SU-DHL-6 (cell line): ENCODE data around the gene PSMA6.
A peak's percentile ranks its signal among the peaks of the same experiment; 100 is the strongest.

ENCODE experiments used
- H2AFZ ChIP-seq: fragments of 200-600 bp; sonication (generic); 2 replicates; pipeline ENCODE4 v1.6.1; 2014; ENCODE audit warnings: low read depth, mild to moderate bottlenecking, moderate library complexity, mixed read lengths, antibody characterized with exemption, low read length; ENCODE audit not compliant: severe bottlenecking
- H3F3A ChIP-seq: fragments of 200-600 bp; shearing (Covaris generic); 2 replicates; pipeline ENCODE4 v1.6.0; 2016; ENCODE audit warnings: antibody characterized with exemption, mild to moderate bottlenecking; ENCODE audit not compliant: insufficient read depth
- H3K27ac ChIP-seq: fragments of 200-600 bp; sonication (generic); 2 replicates; pipeline ENCODE4 v1.5.1; 2016; ENCODE audit warnings: low read depth, mild to moderate bottlenecking, low read length, moderate library complexity, mixed read lengths
- H3K27me3 ChIP-seq: fragments of 200-600 bp; sonication (generic), shearing (Covaris generic); 2 replicates; pipeline ENCODE4 v1.6.0; 2014; ENCODE audit warnings: mild to moderate bottlenecking, low read length
- H3K36me3 ChIP-seq: fragments of 200-600 bp; sonication (generic); 2 replicates; pipeline ENCODE4 v1.6.1; 2014; ENCODE audit warnings: mild to moderate bottlenecking, low read length, mixed read lengths
- H3K4me2 ChIP-seq: fragments of 300-600, 200-600 bp; shearing (Covaris generic), sonication (generic); 2 replicates; pipeline ENCODE4 v1.6.0; 2014; ENCODE audit warnings: low read length, low read depth, mild to moderate bottlenecking; ENCODE audit not compliant: poor library complexity, severe bottlenecking
- H3K4me3 ChIP-seq: fragments of 200-600 bp; sonication (generic); 2 replicates; pipeline ENCODE4 v1.5.1; 2014; ENCODE audit warnings: antibody characterized with exemption, low read length, mild to moderate bottlenecking, mixed read lengths; ENCODE audit not compliant: insufficient read depth, poor library complexity, severe bottlenecking
- H3K79me2 ChIP-seq: fragments of 200-600 bp; sonication (generic); 2 replicates; pipeline ENCODE4 v1.6.1; 2014; ENCODE audit warnings: mild to moderate bottlenecking, low read length, moderate library complexity; ENCODE audit not compliant: insufficient read depth
- H3K9ac ChIP-seq: fragments of 200-600 bp; sonication (generic); 2 replicates; pipeline ENCODE4 v1.7.0; 2014; ENCODE audit warnings: mild to moderate bottlenecking, low read length
- H3K9me2 ChIP-seq: fragments of 200-600 bp; sonication (generic); replicated peaks from 2 replicates; pipeline ENCODE4 v1.6.1; 2014; ENCODE audit warnings: low read length; ENCODE audit not compliant: insufficient read depth
- H3K9me3 ChIP-seq: fragments of 200-600 bp; sonication (generic); 2 replicates; pipeline ENCODE4 v1.6.1; 2014; ENCODE audit warnings: low read length, mixed read lengths; ENCODE audit not compliant: insufficient read depth
- H4K20me1 ChIP-seq: fragments of 200-600 bp; sonication (generic); 2 replicates; pipeline ENCODE4 v1.6.1; 2014; ENCODE audit warnings: low read depth, mild to moderate bottlenecking, antibody characterized with exemption, low read length, moderate library complexity, mixed read lengths
- CTCF ChIP-seq: fragments of 200-600 bp; sonication (generic); IDR thresholded peaks from one replicate; pipeline ENCODE4 v1.5.1; 2017; ENCODE audit warnings: antibody characterized with exemption, mild to moderate bottlenecking, low read length, moderate library complexity; ENCODE audit not compliant: insufficient read depth, poor library complexity, severe bottlenecking
- EZH2phosphoT487 ChIP-seq: fragments of 200-600 bp; sonication (generic), shearing (Covaris generic); conservative IDR thresholded peaks from 2 replicates; pipeline ENCODE4 v1.6.1; 2018; ENCODE audit warnings: mild to moderate bottlenecking, antibody characterized with exemption, low read length, moderate library complexity, mixed read lengths

The PSMA6 gene

GRCh38 chr14:35284506-35284905 lies 7.7 kb upstream of the PSMA6 start:
- Histone ChIP-seq H3K27me3 (no peaks in the 10 kb centered on the region), H3K4me3 (no peak overlapping the region), H3K4me2 (peak overlapping the region; percentile 59), H3K27ac (peak overlapping the region; percentile 89), H3F3A (peaks cover 34% of the 10 kb centered on the region), H3K9ac (no peak overlapping the region), H3K36me3 (no peaks in the 10 kb centered on the region), H4K20me1 (no peaks in the 10 kb centered on the region), H3K9me2 (no peaks in the 10 kb centered on the region), H3K9me3 (no peaks in the 10 kb centered on the region), H2AFZ (no peak overlapping the region), H3K79me2 (no peaks in the 10 kb centered on the region)
- TF ChIP-seq CTCF = no peak
- TF ChIP-seq EZH2phosphoT487 = no peak

GRCh38 chr14:35285168-35286002 lies 6.8 kb upstream of the PSMA6 start:
- TF ChIP-seq CTCF = no peak
- TF ChIP-seq EZH2phosphoT487 = no peak
- Histone ChIP-seq H3K4me2 (peak overlapping the region; percentile 59), H3K36me3 (no peaks in the 10 kb centered on the region), H3K27ac (peak overlapping the region; percentile 89), H2AFZ (peak overlapping the region; percentile 0), H3K9me2 (no peaks in the 10 kb centered on the region), H4K20me1 (no peaks in the 10 kb centered on the region), H3K9ac (peak overlapping the region; percentile 43), H3K9me3 (no peaks in the 10 kb centered on the region), H3K27me3 (no peaks in the 10 kb centered on the region), H3K4me3 (peak overlapping the region; percentile 21), H3K79me2 (no peaks in the 10 kb centered on the region), H3F3A (peaks cover 40% of the 10 kb centered on the region)

GRCh38 chr14:35286003-35286600 lies 6.1 kb upstream of the PSMA6 start:
- no peak for TF ChIP-seq CTCF
- no peak for TF ChIP-seq EZH2phosphoT487
- H3K9me3 ChIP-seq = no peaks in the 10 kb centered on the region
- peak overlapping the region; percentile 0 for H2AFZ ChIP-seq
- peak overlapping the region; percentile 89 for H3K27ac ChIP-seq
- no peaks in the 10 kb centered on the region for H3K79me2 ChIP-seq
- H3K9me2 ChIP-seq = no peaks in the 10 kb centered on the region
- H3K4me2 ChIP-seq = peak overlapping the region; percentile 59
- peak overlapping the region; percentile 43 for H3K9ac ChIP-seq
- H4K20me1 ChIP-seq = no peaks in the 10 kb centered on the region
- H3K27me3 ChIP-seq = no peaks in the 10 kb centered on the region
- H3K36me3 ChIP-seq = no peaks in the 10 kb centered on the region
- peak overlapping the region; percentile 6 for H3K4me3 ChIP-seq
- H3F3A ChIP-seq = peaks cover 45% of the 10 kb centered on the region
